Mammary microvascular endothelial cell (primary cell): ENCODE results near the gene PLAC8L1. TPM values are rescaled to one million over a fixed set of nuclear protein-coding genes. Genes with fewer than 3 reads are reported as not detected.

Experiments
- total RNA-seq: library from RNA; depleted of rRNA; stranded (reverse); fragments of >200 nt; gene quantifications from 2 replicates; pipeline ENCODE4 v1.2.3, GENCODE V29; 2015

The PLAC8L1 gene, protein sequence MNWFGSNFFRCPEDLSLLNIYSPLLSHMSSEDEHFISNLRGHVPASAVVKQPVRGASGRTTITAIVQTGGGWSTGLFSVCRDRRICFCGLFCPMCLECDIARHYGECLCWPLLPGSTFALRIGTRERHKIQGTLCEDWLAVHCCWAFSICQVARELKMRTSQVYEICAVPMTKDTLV
- total RNA-seq: not detected in 2 replicates

GRCh38 chr5:146105477-146105876 lies at the start of gene PLAC8L1:
TSS of gene PLAC8L1 (minus strand) at chr5:146105577. CDS start at chr5:146104311, 1,266 bp downstream.

Other genes starting within 250 kb of the PLAC8L1 start
- not detected in 2 replicates for gene GRXCR2, start 232.6 kb downstream of the PLAC8L1 start, total RNA-seq
- gene SH3RF2, start 169.0 kb downstream of the PLAC8L1 start, total RNA-seq: 0.59 and 1.1 TPM in 2 replicates
- gene LARS1, start 77.1 kb upstream of the PLAC8L1 start, total RNA-seq: 84.1 and 90.0 TPM in 2 replicates
- gene RBM27, start 98.0 kb upstream of the PLAC8L1 start, total RNA-seq: 11.6 and 14.3 TPM in 2 replicates
- not detected in 2 replicates for gene POU4F3, start 233.3 kb upstream of the PLAC8L1 start, total RNA-seq